ENCODE measurements around the gene ABCG4.

GRCh38 chr11:119180729-119181676, 32.2 kb downstream of the ABCG4 start:
- TF ChIP-seq CTCF (IDR thresholded peaks at IDR 0.05) (no peak), POLR2A (IDR thresholded peaks at IDR 0.05) (no peak)
